Tibial nerve (tissue), 4 donors: ENCODE results near the gene SAMHD1. TPM values are rescaled to one million over a fixed set of nuclear protein-coding genes. Genes with fewer than 3 reads are reported as not detected.

Source experiments
- DNase-seq, 2 donors: peaks; one replicate each; pipeline ENCODE4 v3.0.0-alpha.2; 2019; ENCODE audit warnings: low spot score in 2 of 2
- H3K27ac ChIP-seq, 4 donors: fragments of 200-600 bp; sonication (generic) in 3 of 4; one replicate each; pipeline ENCODE4 v1.5.1; 2017 to 2019; ENCODE audit warnings: mild to moderate bottlenecking in 1 of 4
- H3K27me3 ChIP-seq, 2 donors: fragments of 200-600 bp; sonication (generic) in 1 of 2; one replicate each; pipeline versions ENCODE4 v1.5.1 to v1.6.0; 2017 to 2019
- H3K36me3 ChIP-seq, 3 donors: fragments of 200-600 bp; sonication (generic); one replicate each; pipeline ENCODE4 v1.5.1; 2018 to 2019
- H3K4me1 ChIP-seq, 4 donors: fragments of 200-600 bp; sonication (generic) in 3 of 4; one replicate each; pipeline ENCODE4 v1.5.1; 2017 to 2019
- H3K4me3 ChIP-seq, 4 donors: fragments of 200-600 bp; sonication (generic) in 3 of 4; one replicate each; pipeline ENCODE4 v1.5.1; 2017 to 2019; ENCODE audit warnings: mild to moderate bottlenecking in 1 of 4, moderate library complexity in 1 of 4
- H3K9me3 ChIP-seq, 4 donors: fragments of 200-600 bp; sonication (generic) in 3 of 4; one replicate each; pipeline ENCODE4 v1.5.1; 2017 to 2019
- EP300 ChIP-seq, 2 donors: sonication (generic); formaldehyde crosslinking; IDR thresholded peaks; one replicate each; pipeline ENCODE4 v1.6.1; 2017; ENCODE audit warnings: antibody characterized with exemption in 2 of 2, mild to moderate bottlenecking in 1 of 2
- POLR2A ChIP-seq, 2 donors: fragments of 450-650 bp; IDR thresholded peaks; one replicate each; pipeline ENCODE4 v1.6.1; 2017; ENCODE audit warnings: antibody characterized with exemption in 2 of 2, mild to moderate bottlenecking in 2 of 2, moderate library complexity in 2 of 2
- whole genome bisulfite sequencing, 2 donors: methylation state at CpG; one replicate each; pipeline ENCODE4 v1.1.5; 2018; 5-methylcytosine and 5-hydroxymethylcytosine counted together
- total RNA-seq, 4 donors: library from RNA; depleted of rRNA; stranded (reverse); fragments of >200 nt; gene quantifications; one replicate each; pipeline ENCODE4 v1.1.0, GENCODE V29; 2016
- TF ChIP-seq, protein P1 (sequence below), 5 experiments: fragments of 200-600 bp in 3 of 5; fragments of 450-650 bp in 2 of 5; sonication (generic) in 3 of 5; IDR thresholded peaks; one replicate each; pipeline ENCODE4 v1.5.1; 2016 to 2019; ENCODE audit warnings: antibody characterized with exemption in 5 of 5, mild to moderate bottlenecking in 3 of 5, moderate library complexity in 2 of 5

The SAMHD1 gene
- total RNA-seq, 4 donors from 2014 or later = 466 to 595 (median 566) TPM

DNA sequence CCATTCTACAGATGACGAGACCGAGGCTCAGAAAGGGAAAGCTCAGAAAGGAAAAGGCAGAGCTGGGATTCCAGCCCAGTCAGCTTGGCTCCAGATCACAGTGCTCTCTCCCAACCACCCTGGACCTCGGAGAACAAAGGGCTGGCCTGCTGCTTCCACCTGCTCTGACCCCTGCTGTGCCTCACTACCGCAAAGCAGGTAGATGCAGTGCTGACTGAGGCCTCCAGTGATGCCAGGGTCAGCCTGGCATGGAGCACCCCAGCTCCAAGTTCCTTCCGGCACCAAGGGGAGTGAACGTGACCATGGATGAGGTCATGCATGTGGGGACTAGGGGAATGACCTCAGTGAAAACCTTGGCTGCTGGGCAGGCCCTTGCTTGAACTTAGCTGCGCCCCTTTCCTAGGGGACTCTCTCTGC lies 96.3 kb downstream of the SAMHD1 start:
- DNase-seq = no peak
- 47 to 68% methylated on average over 4 to 7 of the region's 7 CpGs for WGBS, 2 donors
- Histone ChIP-seq H3K4me3 (no peak overlapping the region), H3K4me1 (peaks cover 0 to 87% (median 60%) of the 10 kb centered on the region in 4 donors), H3K36me3 (no peaks in the 10 kb centered on the region), H3K27ac (peak overlapping the region; percentile 62 to 91 (median 80)), H3K27me3 (no peaks in the 10 kb centered on the region), H3K9me3 (no peaks in the 10 kb centered on the region)
- TF ChIP-seq, protein P1, sequence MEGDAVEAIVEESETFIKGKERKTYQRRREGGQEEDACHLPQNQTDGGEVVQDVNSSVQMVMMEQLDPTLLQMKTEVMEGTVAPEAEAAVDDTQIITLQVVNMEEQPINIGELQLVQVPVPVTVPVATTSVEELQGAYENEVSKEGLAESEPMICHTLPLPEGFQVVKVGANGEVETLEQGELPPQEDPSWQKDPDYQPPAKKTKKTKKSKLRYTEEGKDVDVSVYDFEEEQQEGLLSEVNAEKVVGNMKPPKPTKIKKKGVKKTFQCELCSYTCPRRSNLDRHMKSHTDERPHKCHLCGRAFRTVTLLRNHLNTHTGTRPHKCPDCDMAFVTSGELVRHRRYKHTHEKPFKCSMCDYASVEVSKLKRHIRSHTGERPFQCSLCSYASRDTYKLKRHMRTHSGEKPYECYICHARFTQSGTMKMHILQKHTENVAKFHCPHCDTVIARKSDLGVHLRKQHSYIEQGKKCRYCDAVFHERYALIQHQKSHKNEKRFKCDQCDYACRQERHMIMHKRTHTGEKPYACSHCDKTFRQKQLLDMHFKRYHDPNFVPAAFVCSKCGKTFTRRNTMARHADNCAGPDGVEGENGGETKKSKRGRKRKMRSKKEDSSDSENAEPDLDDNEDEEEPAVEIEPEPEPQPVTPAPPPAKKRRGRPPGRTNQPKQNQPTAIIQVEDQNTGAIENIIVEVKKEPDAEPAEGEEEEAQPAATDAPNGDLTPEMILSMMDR (IDR thresholded peaks at IDR 0.05) = no peak
- TF ChIP-seq EP300 (IDR thresholded peaks at IDR 0.05) = no peak
- TF ChIP-seq POLR2A (IDR thresholded peaks at IDR 0.05) = no peak

DNA sequence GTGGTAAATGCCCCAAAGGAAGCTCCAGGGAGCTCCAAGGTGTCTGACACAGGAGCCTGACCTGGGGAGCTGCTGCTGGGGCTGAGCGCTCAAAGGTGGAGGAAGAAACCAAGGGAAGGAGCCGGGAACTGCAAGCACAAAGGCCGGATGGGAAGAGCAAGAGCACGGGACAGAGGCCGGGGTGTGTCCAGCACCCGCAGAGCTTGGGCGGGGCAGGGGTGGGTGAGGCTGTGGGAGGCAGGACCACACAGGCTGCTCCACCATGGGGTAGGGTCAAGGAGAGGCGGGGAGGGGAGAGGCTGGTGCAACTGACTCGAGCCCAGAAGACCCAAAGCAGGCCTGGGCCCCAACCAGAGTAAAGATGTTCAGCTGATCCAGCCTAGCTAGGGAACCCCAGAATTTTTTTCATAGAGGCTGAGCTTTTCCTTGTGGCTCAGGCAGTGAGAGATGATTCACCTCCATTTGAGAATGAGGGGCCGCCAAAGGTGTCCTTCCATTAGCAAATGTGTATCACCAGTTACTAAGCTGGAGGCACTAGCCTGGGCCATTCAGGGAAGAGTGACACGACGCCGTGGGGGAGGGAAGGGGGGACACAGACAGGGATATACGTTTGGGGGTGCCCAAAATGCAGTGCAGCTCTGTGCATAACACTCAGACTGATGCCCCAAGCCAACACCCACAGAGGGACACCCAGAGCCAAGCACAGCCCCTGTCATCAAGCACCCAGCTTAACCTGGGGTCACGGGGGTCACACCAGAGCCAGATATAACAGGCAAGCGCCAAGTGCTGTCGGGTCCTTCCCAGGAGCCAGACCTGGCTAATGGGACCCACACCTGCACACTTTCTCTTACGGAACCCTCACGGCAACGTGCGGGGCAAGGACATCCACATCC lies 96.9 kb downstream of the SAMHD1 start:
- Histone ChIP-seq H3K27ac (peak overlapping the region; percentile 62 to 91 (median 80)), H3K4me1 (peaks cover 0 to 86% (median 56%) of the 10 kb centered on the region in 4 donors), H3K4me3 (no peak overlapping the region), H3K36me3 (no peaks in the 10 kb centered on the region), H3K27me3 (no peaks in the 10 kb centered on the region), H3K9me3 (no peaks in the 10 kb centered on the region)
- peak; percentile 19 to 22 for TF ChIP-seq EP300 (IDR thresholded peaks at IDR 0.05)
- TF ChIP-seq, protein P1 (IDR thresholded peaks at IDR 0.05) = no peak
- 55 to 61% methylated on average over 19 to 21 of the region's 21 CpGs for WGBS, 2 donors
- DNase-seq = peak in 1 of 2 donors; percentile 52

DNA sequence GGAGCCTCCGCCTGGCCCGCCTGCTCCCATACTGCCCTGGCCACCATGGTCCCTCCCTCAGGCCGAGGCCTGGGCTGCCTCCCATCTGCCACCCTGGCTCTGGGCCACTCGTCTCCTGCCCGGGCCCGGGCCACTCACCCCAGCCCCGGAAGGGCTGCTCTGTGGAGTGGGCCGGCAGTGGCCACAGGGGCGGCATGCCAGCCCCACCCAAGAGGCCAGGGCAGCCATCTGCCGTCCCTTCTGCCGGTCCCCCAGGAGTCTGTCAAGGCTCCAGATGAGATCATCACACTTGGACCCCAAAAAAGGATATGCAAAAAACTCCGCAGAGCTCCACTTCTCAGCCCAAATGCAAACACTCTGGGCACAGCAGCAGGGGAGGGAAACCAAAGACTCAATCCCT lies 99.3 kb downstream of the SAMHD1 start:
- Histone ChIP-seq H3K9me3 (no peaks in the 10 kb centered on the region), H3K36me3 (no peaks in the 10 kb centered on the region), H3K4me3 (no peak overlapping the region), H3K27me3 (no peaks in the 10 kb centered on the region), H3K4me1 (peaks cover 0 to 88% (median 64%) of the 10 kb centered on the region in 4 donors), H3K27ac (peak overlapping the region; percentile 79 to 91 (median 85))
- 27 to 41% methylated on average over 11 to 12 of the region's 12 CpGs for WGBS, 2 donors
- TF ChIP-seq, protein P1 (IDR thresholded peaks at IDR 0.05) = no peak
- TF ChIP-seq POLR2A (IDR thresholded peaks at IDR 0.05) = no peak
- TF ChIP-seq EP300 (IDR thresholded peaks at IDR 0.05) = no peak
- DNase-seq = no peak

DNA sequence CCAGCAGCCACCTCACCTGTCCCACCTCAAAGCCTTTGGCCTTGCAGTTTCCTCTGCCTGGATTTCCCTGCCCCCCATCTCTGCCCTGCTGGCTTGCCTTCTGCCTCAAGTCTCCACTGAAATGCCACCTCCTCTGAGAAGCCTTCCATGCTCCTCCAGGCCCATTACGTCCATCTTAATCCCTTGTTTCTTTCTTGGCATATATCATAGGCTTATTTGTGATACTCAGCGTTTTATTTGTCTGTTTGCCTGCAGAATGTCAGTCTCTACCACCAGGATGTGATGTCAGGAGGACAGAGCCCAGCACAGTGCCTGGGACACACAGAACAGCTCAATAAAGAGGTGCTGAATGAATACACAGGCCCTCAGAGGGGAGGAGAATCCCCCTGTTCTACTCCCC lies 100.0 kb downstream of the SAMHD1 start:
- Histone ChIP-seq H3K9me3 (no peaks in the 10 kb centered on the region), H3K4me3 (no peak overlapping the region), H3K27me3 (no peaks in the 10 kb centered on the region), H3K4me1 (peaks cover 0 to 88% (median 64%) of the 10 kb centered on the region in 4 donors), H3K36me3 (no peaks in the 10 kb centered on the region), H3K27ac (peak overlapping the region; percentile 79 to 91 (median 85))
- no peak for DNase-seq
- 69 to 79% methylated on average over 2 of the region's 2 CpGs for WGBS, 2 donors
- TF ChIP-seq POLR2A (IDR thresholded peaks at IDR 0.05) (no peak), EP300 (IDR thresholded peaks at IDR 0.05) (no peak)
- TF ChIP-seq, protein P1 (IDR thresholded peaks at IDR 0.05) = no peak

DNA sequence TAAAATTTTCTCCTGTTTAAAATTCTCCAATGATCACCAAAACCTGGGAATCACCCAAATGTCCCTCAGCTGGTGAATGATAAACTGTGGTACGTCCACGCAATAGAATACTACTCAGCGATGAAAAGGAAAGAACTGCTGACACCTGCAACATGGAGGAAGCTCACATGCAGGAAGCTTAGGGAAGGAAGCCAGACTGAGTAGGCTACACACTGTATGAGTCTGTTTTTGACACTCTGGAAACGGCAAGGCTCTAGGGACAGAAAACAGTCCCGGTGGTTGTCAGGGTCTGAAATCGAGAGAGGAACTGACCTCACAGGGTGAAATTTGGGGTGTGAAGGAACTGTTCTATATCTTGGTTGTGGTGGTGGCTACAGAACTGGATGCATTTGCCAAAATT lies 100.7 kb downstream of the SAMHD1 start:
- peaks cover 0 to 88% (median 64%) of the 10 kb centered on the region in 4 donors for H3K4me1 ChIP-seq
- TF ChIP-seq EP300 (IDR thresholded peaks at IDR 0.05) (no peak), POLR2A (IDR thresholded peaks at IDR 0.05) (no peak)
- TF ChIP-seq, protein P1 (IDR thresholded peaks at IDR 0.05) = no peak
- WGBS, 2 donors = 95 to 97% methylated on average over 6 of the region's 6 CpGs

More for the DNA sequence above, 100.7 kb downstream of the SAMHD1 start:
- no peak for DNase-seq
- Histone ChIP-seq H3K36me3 (no peaks in the 10 kb centered on the region), H3K27ac (peak overlapping the region in 2 of 4 donors; percentile 89 to 91), H3K9me3 (no peaks in the 10 kb centered on the region), H3K27me3 (no peaks in the 10 kb centered on the region), H3K4me3 (no peak overlapping the region)
